Fibroblast of lung (primary cell): ENCODE measurements around the gene ENG.

Source experiments
- EZH2 ChIP-seq: IDR thresholded peaks from 2 replicates; pipeline ENCODE4 v1.5.1; 2012; ENCODE audit warnings: low read length, control low read depth, mild to moderate bottlenecking; ENCODE audit errors: missing control alignments
- TF ChIP-seq, protein P1 (sequence below), 2 donors: IDR thresholded peaks in 1 of 2; conservative IDR thresholded peaks in 1 of 2; 1 replicate in 1 of 2; 2 replicates in 1 of 2; pipeline ENCODE4 v1.5.1; 2011 to 2012; ENCODE audit warnings: low read length in 2 of 2, control low read depth in 1 of 2, inconsistent platforms in 1 of 2, low read depth in 1 of 2, mild to moderate bottlenecking in 1 of 2

DNA sequence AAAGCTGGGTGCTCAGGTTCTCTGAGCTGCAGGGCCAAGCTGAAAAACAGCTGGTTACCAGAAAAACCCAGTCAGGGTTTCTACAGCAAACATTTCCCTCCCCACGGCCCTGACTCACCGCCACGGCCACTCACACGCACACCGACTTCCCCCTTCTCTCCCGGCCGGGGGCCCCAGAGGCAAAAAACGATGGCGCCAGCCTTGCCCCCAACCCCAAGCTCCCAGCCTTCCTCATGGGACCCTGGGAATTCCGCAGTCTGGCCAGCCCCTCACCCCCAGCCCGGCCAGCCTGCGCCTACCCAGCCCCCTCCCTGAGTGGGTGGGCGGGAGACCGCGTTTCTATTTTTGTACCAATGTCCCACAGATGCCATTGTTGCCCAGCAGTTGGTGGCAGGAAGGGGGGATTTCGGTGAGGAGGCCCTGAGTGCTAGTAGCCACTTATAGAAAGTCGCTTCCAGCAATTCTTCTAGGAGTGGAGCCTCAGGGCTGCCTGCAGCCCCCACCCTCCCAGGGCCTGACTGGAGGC lies 18.4 kb downstream of the ENG start:
- TF ChIP-seq, protein P1, sequence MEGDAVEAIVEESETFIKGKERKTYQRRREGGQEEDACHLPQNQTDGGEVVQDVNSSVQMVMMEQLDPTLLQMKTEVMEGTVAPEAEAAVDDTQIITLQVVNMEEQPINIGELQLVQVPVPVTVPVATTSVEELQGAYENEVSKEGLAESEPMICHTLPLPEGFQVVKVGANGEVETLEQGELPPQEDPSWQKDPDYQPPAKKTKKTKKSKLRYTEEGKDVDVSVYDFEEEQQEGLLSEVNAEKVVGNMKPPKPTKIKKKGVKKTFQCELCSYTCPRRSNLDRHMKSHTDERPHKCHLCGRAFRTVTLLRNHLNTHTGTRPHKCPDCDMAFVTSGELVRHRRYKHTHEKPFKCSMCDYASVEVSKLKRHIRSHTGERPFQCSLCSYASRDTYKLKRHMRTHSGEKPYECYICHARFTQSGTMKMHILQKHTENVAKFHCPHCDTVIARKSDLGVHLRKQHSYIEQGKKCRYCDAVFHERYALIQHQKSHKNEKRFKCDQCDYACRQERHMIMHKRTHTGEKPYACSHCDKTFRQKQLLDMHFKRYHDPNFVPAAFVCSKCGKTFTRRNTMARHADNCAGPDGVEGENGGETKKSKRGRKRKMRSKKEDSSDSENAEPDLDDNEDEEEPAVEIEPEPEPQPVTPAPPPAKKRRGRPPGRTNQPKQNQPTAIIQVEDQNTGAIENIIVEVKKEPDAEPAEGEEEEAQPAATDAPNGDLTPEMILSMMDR (conservative IDR thresholded peaks at IDR 0.05 in 1 of 2, IDR thresholded peaks at IDR 0.05 in 1 of 2; ENCODE audit: low read depth in 1 of 2, low read length in 2 of 2): no peak
- TF ChIP-seq EZH2: no peak
